Left lung (tissue), 10 donors: ENCODE measurements around the gene PRCC. TPM values are rescaled to one million over a fixed set of nuclear protein-coding genes. Genes with fewer than 3 reads are reported as not detected.

Experiments
- ATAC-seq: fragments of 200-7000 bp; cut with Tn5 transposase; one replicate; pipeline ENCODE4 v1.9.1; 2020; ENCODE audit warnings: moderate library complexity
- DNase-seq, 4 donors: peaks; one replicate each; pipeline ENCODE4 v3.0.0-alpha.2; 2013 to 2020
- H3K27ac ChIP-seq, 2 donors: fragments of 200-600 bp; sonication (generic) in 1 of 2; one replicate each; pipeline versions ENCODE4 v1.5.0 to v1.8.0; 2020 to 2021
- H3K27me3 ChIP-seq, 2 donors: fragments of 200-600 bp; sonication (generic) in 1 of 2; one replicate each; pipeline versions ENCODE4 v1.5.0 to v1.8.0; 2020 to 2021
- H3K36me3 ChIP-seq, 2 donors: fragments of 200-600 bp; sonication (generic) in 1 of 2; one replicate each; pipeline versions ENCODE4 v1.5.0 to v1.8.0; 2020 to 2021
- H3K4me1 ChIP-seq, 2 donors: fragments of 200-600 bp; one replicate each; pipeline ENCODE4 v1.8.0; 2021
- H3K4me3 ChIP-seq, 2 donors: fragments of 200-600 bp; sonication (generic) in 1 of 2; one replicate each; pipeline versions ENCODE4 v1.5.0 to v1.8.0; 2020 to 2021; ENCODE audit warnings: mild to moderate bottlenecking in 1 of 2
- H3K9me3 ChIP-seq, 2 donors: fragments of 200-600 bp; sonication (generic) in 1 of 2; one replicate each; pipeline versions ENCODE4 v1.5.0 to v1.8.0; 2020 to 2021
- CTCF ChIP-seq, 2 donors: fragments of 200-600 bp; sonication (generic) in 1 of 2; IDR thresholded peaks; one replicate each; pipeline versions ENCODE4 v1.5.0 to v1.8.0; 2021; ENCODE audit warnings: antibody characterized with exemption in 2 of 2
- intact Hi-C, 2 donors: fragments of 100-400 bp; cut with DNase I; formaldehyde crosslinking; loops; one replicate each; pipeline versions ENCODE4 v1.11.2 to v1.14.2; 2022
- polyA plus RNA-seq, 6 donors: library from polyadenylated mRNA; unstranded; fragments of 120-200 nt; gene quantifications; one replicate each; pipeline ENCODE4 v1.2.1, GENCODE V29; 2013; ENCODE audit not compliant: insufficient read length in 6 of 6
- total RNA-seq, 2 donors: library from RNA; stranded (reverse); fragmentation: NEBNext Ultra II Directional; extraction: Animal tissue kit (Norgen Biotek cat#: 25700); gene quantifications; one replicate each; pipeline ENCODE4 v1.2.1, GENCODE V29; 2021
- donor health status: DM: no; HTN: yes; CAD: no.
- donor health status: DM: no; HTN: no; CAD: no.

The PRCC gene
- total and polyA plus RNA-seq, 8 donors = 40.7 to 106 (median 96.3) TPM

GRCh38 chr1:156743367-156744302 is 23.7 kb upstream of the PRCC start:
- H3K4me1 ChIP-seq = peaks cover 30 to 79% of the 10 kb centered on the region in 2 donors
- intact Hi-C loops = no loop called here

GRCh38 chr1:156744344-156744743 is 23.0 kb upstream of the PRCC start:
- intact Hi-C loops = no loop called here
- H3K4me1 ChIP-seq = peaks cover 37 to 86% of the 10 kb centered on the region in 2 donors
- TF ChIP-seq CTCF (IDR thresholded peaks at IDR 0.05) = no peak
- no peaks in the 10 kb centered on the region for H3K9me3 ChIP-seq
- ATAC-seq = no peak
- H3K27me3 ChIP-seq = no peaks in the 10 kb centered on the region
- H3K4me3 ChIP-seq = no peak overlapping the region
- H3K36me3 ChIP-seq = peaks cover 0 to 35% of the 10 kb centered on the region in 2 donors
- DNase-seq = no peak
- H3K27ac ChIP-seq = peak overlapping the region in 1 of 2 donors; percentile 89

More at GRCh38 chr1:156743367-156744302, 23.7 kb upstream of the PRCC start:
- DNase-seq (no peak), ATAC-seq (no peak)
- no peak for TF ChIP-seq CTCF (IDR thresholded peaks at IDR 0.05)
- Histone ChIP-seq H3K27me3 (no peaks in the 10 kb centered on the region), H3K27ac (peak overlapping the region in 1 of 2 donors; percentile 89), H3K36me3 (peaks cover 0 to 35% of the 10 kb centered on the region in 2 donors), H3K9me3 (no peaks in the 10 kb centered on the region), H3K4me3 (no peak overlapping the region)

GRCh38 chr1:156744786-156745419 is 22.4 kb upstream of the PRCC start:
- no peaks in the 10 kb centered on the region for H3K27me3 ChIP-seq
- H3K9me3 ChIP-seq = no peaks in the 10 kb centered on the region
- DNase-seq (no peak), ATAC-seq (no peak)
- H3K4me3 ChIP-seq = no peak overlapping the region
- H3K36me3 ChIP-seq = peaks cover 0 to 35% of the 10 kb centered on the region in 2 donors
- no peak for TF ChIP-seq CTCF (IDR thresholded peaks at IDR 0.05)
- H3K27ac ChIP-seq = peak overlapping the region in 1 of 2 donors; percentile 98
- intact Hi-C loops = no loop called here
- peaks cover 42 to 86% of the 10 kb centered on the region in 2 donors for H3K4me1 ChIP-seq

- peak overlapping the region; percentile 45 to 97 for H3K4me3 ChIP-seq
- peak overlapping the region; percentile 98 for H3K27ac ChIP-seq
- DNase-seq (no peak), ATAC-seq (no peak)
- no peaks in the 10 kb centered on the region for H3K9me3 ChIP-seq
- intact Hi-C loops = no loop called here
- TF ChIP-seq CTCF (IDR thresholded peaks at IDR 0.05) = no peak
- H3K27me3 ChIP-seq = no peaks in the 10 kb centered on the region
- peaks cover 38 to 83% of the 10 kb centered on the region in 2 donors for H3K4me1 ChIP-seq
- peaks cover 0 to 35% of the 10 kb centered on the region in 2 donors for H3K36me3 ChIP-seq
Measured at GRCh38 chr1:156745881-156746280, 21.5 kb upstream of the PRCC start.

GRCh38 chr1:156746406-156746727 is 21.0 kb upstream of the PRCC start:
- Histone ChIP-seq H3K4me3 (peak overlapping the region; percentile 45 to 97), H3K36me3 (peaks cover 0 to 35% of the 10 kb centered on the region in 2 donors), H3K27me3 (no peaks in the 10 kb centered on the region), H3K27ac (peak overlapping the region; percentile 98), H3K4me1 (peaks cover 38 to 82% of the 10 kb centered on the region in 2 donors), H3K9me3 (no peaks in the 10 kb centered on the region)
- ATAC-seq = no peak
- no peak for TF ChIP-seq CTCF (IDR thresholded peaks at IDR 0.05)
- DNase-seq = no peak
- intact Hi-C loops = no loop called here
